Hepatocyte (in vitro differentiated cells): ENCODE measurements around the gene TSGA10IP.

Source experiments
- CTCF ChIP-seq: fragments of 200-600 bp; sonication (generic); IDR thresholded peaks from 2 replicates; pipeline ENCODE4 v1.5.1; 2016; ENCODE audit warnings: antibody characterized with exemption, mild to moderate bottlenecking; ENCODE audit not compliant: poor library complexity
- EZH2 ChIP-seq: fragments of 200-600 bp; sonication (generic); IDR thresholded peaks from 2 replicates; pipeline ENCODE4 v1.6.1; 2016; ENCODE audit warnings: antibody characterized with exemption, mild to moderate bottlenecking, borderline replicate concordance
- EZH2phosphoT487 ChIP-seq: fragments of 200-600 bp; sonication (generic); IDR thresholded peaks from one replicate; pipeline ENCODE4 v1.6.1; 2018; ENCODE audit warnings: antibody characterized with exemption, mild to moderate bottlenecking, low read depth, moderate library complexity; ENCODE audit not compliant: unreplicated experiment, severe bottlenecking

GRCh38 chr11:65898656-65899355, 46.5 kb upstream of the TSGA10IP start:
- TF ChIP-seq CTCF (no peak), EZH2phosphoT487 (no peak), EZH2 (no peak)
